Measurements from ENCODE around the gene PAH. TPM values are rescaled to one million over a fixed set of nuclear protein-coding genes. Genes with fewer than 3 reads are reported as not detected.
A peak's percentile ranks its signal among the peaks of the same experiment; 100 is the strongest.

Gene PAH
- total and polyA plus RNA-seq, 2 experiments from 2014 or later: not detected

GRCh38 chr12:102957339-102958050 is 40.5 kb upstream of the PAH start, which contains the start of gene ASCL1:
Gene ASCL1 (plus strand): TSS chr12:102957674. CDS start chr12:102958245, 571 bp downstream.
- DNase-seq: peak; percentile 58
- peak within 1 kb of the TSS; percentile 72 for H3K4me3 ChIP-seq
- peaks cover 73% of the 10 kb centered on the region for H3K27me3 ChIP-seq (replicated peaks; ENCODE audit: insufficient read depth)
- H3K9me3 ChIP-seq (ENCODE audit: low read depth): no peaks in the 10 kb centered on the region
- H2AFZ ChIP-seq: peak within 1 kb of the TSS; percentile 64
- H3F3A ChIP-seq (ENCODE audit: insufficient read depth): no peaks in the 10 kb centered on the region
- H3K4me2 ChIP-seq (ENCODE audit: unreplicated experiment): peak within 1 kb of the TSS; percentile 90
- no peaks in the 10 kb centered on the region for H3K4me1 ChIP-seq (ENCODE audit: insufficient read depth)
- TF ChIP-seq EZH2phosphoT487 (IDR thresholded peaks at IDR 0.05; ENCODE audit: insufficient read depth, low read depth) (0 out of 2 replicates have a peak, but pooled peaks have one; percentile 38), EZH2 (IDR thresholded peaks at IDR 0.05; ENCODE audit: insufficient read depth, poor library complexity, severe bottlenecking) (no peak)
- H3K79me2 ChIP-seq (ENCODE audit: insufficient read depth): no peaks in the 10 kb centered on the region
- H3K9me2 ChIP-seq (ENCODE audit: insufficient read depth): no peaks in the 10 kb centered on the region
- H3K27ac ChIP-seq: no peak within 1 kb of the TSS
- H3K9ac ChIP-seq: no peak within 1 kb of the TSS
- no peaks in the 10 kb centered on the region for H3K36me3 ChIP-seq (ENCODE audit: low read depth)
- H4K20me1 ChIP-seq (ENCODE audit: insufficient read depth): no peaks in the 10 kb centered on the region
- WGBS, 2 experiments (ENCODE audit: low coverage in 1 of 2, low lambda C conversion rate in 2 of 2, missing lambda C conversion rate in 2 of 2): 1 to 2% methylated on average over 30 to 52 of the region's 52 CpGs
- in situ Hi-C loops (cut with MboI): no loop called here

GRCh38 chr12:102956738-102957327 is 39.8 kb upstream of the PAH start:
- H3K4me3 ChIP-seq: no peak overlapping the region
- H3K79me2 ChIP-seq (ENCODE audit: insufficient read depth): no peaks in the 10 kb centered on the region
- H3F3A ChIP-seq (ENCODE audit: insufficient read depth): no peaks in the 10 kb centered on the region
- H4K20me1 ChIP-seq (ENCODE audit: insufficient read depth): no peaks in the 10 kb centered on the region
- no peaks in the 10 kb centered on the region for H3K9me3 ChIP-seq (ENCODE audit: low read depth)
- no peak for DNase-seq
- in situ Hi-C loops (cut with MboI): no loop called here
- TF ChIP-seq EZH2phosphoT487 (IDR thresholded peaks at IDR 0.05; ENCODE audit: insufficient read depth, low read depth) (no peak), EZH2 (IDR thresholded peaks at IDR 0.05; ENCODE audit: insufficient read depth, poor library complexity, severe bottlenecking) (no peak)
- H3K9ac ChIP-seq: no peak overlapping the region
- WGBS, 2 experiments (ENCODE audit: low coverage in 1 of 2, low lambda C conversion rate in 2 of 2, missing lambda C conversion rate in 2 of 2): 3 to 6% methylated on average over 15 to 19 of the region's 19 CpGs
- H3K27ac ChIP-seq: no peak overlapping the region
- no peaks in the 10 kb centered on the region for H3K36me3 ChIP-seq (ENCODE audit: low read depth)
- peaks cover 77% of the 10 kb centered on the region for H3K27me3 ChIP-seq (replicated peaks; ENCODE audit: insufficient read depth)
- H3K9me2 ChIP-seq (ENCODE audit: insufficient read depth): no peaks in the 10 kb centered on the region
- H2AFZ ChIP-seq: no peak overlapping the region
- no peaks in the 10 kb centered on the region for H3K4me1 ChIP-seq (ENCODE audit: insufficient read depth)
- no peak overlapping the region for H3K4me2 ChIP-seq (ENCODE audit: unreplicated experiment)

- Histone ChIP-seq H3K79me2 (ENCODE audit: insufficient read depth) (no peaks in the 10 kb centered on the region), H3K9me2 (ENCODE audit: insufficient read depth) (no peaks in the 10 kb centered on the region), H3K36me3 (ENCODE audit: low read depth) (no peaks in the 10 kb centered on the region), H3K9me3 (ENCODE audit: low read depth) (no peaks in the 10 kb centered on the region), H3K27me3 (replicated peaks; ENCODE audit: insufficient read depth) (peaks cover 77% of the 10 kb centered on the region), H3K9ac (no peak overlapping the region), H3K4me2 (ENCODE audit: unreplicated experiment) (no peak overlapping the region), H3K27ac (no peak overlapping the region), H3K4me1 (ENCODE audit: insufficient read depth) (no peaks in the 10 kb centered on the region), H4K20me1 (ENCODE audit: insufficient read depth) (no peaks in the 10 kb centered on the region), H3F3A (ENCODE audit: insufficient read depth) (no peaks in the 10 kb centered on the region), H2AFZ (no peak overlapping the region), H3K4me3 (no peak overlapping the region)
- peak; percentile 13 for DNase-seq
- no peak for TF ChIP-seq EZH2phosphoT487 (IDR thresholded peaks at IDR 0.05; ENCODE audit: insufficient read depth, low read depth)
- TF ChIP-seq EZH2 (IDR thresholded peaks at IDR 0.05; ENCODE audit: insufficient read depth, poor library complexity, severe bottlenecking): no peak
- 6 to 7% methylated on average over 28 to 47 of the region's 50 CpGs for WGBS, 2 experiments (ENCODE audit: low coverage in 1 of 2, low lambda C conversion rate in 2 of 2, missing lambda C conversion rate in 2 of 2)
- in situ Hi-C loops (cut with MboI): no loop called here
Measured at GRCh38 chr12:102955926-102956737, 39.1 kb upstream of the PAH start.

GRCh38 chr12:102954134-102954533 is 37.1 kb upstream of the PAH start:
- no peak for TF ChIP-seq EZH2phosphoT487 (IDR thresholded peaks at IDR 0.05; ENCODE audit: insufficient read depth, low read depth)
- TF ChIP-seq EZH2 (IDR thresholded peaks at IDR 0.05; ENCODE audit: insufficient read depth, poor library complexity, severe bottlenecking): no peak
- no peak overlapping the region for H2AFZ ChIP-seq
- no peak overlapping the region for H3K4me3 ChIP-seq
- no peak overlapping the region for H3K27ac ChIP-seq
- H3K36me3 ChIP-seq (ENCODE audit: low read depth): no peaks in the 10 kb centered on the region
- H3K9ac ChIP-seq: no peak overlapping the region
- H3K9me3 ChIP-seq (ENCODE audit: low read depth): no peaks in the 10 kb centered on the region
- no peaks in the 10 kb centered on the region for H4K20me1 ChIP-seq (ENCODE audit: insufficient read depth)
- no peaks in the 10 kb centered on the region for H3K9me2 ChIP-seq (ENCODE audit: insufficient read depth)
- H3K79me2 ChIP-seq (ENCODE audit: insufficient read depth): no peaks in the 10 kb centered on the region
- H3K4me1 ChIP-seq (ENCODE audit: insufficient read depth): no peaks in the 10 kb centered on the region
- DNase-seq: no peak
- H3K4me2 ChIP-seq (ENCODE audit: unreplicated experiment): no peak overlapping the region
- no peaks in the 10 kb centered on the region for H3F3A ChIP-seq (ENCODE audit: insufficient read depth)
- in situ Hi-C loops (cut with MboI): no loop called here
- H3K27me3 ChIP-seq (replicated peaks; ENCODE audit: insufficient read depth): peaks cover 77% of the 10 kb centered on the region
- 18 to 23% methylated on average over 1 of the region's 1 CpG for WGBS, 2 experiments (ENCODE audit: low coverage in 1 of 2, low lambda C conversion rate in 2 of 2, missing lambda C conversion rate in 2 of 2)

Data from GM23248 (cell line).